SU-DHL-6 (cell line): Measurements from ENCODE around the gene ABCG2.

ENCODE experiments used
- CTCF ChIP-seq: fragments of 200-600 bp; sonication (generic); IDR thresholded peaks from one replicate; pipeline ENCODE4 v1.5.1; 2017; ENCODE audit warnings: antibody characterized with exemption, mild to moderate bottlenecking, low read length, moderate library complexity; ENCODE audit not compliant: insufficient read depth, poor library complexity, severe bottlenecking
- EZH2phosphoT487 ChIP-seq: fragments of 200-600 bp; sonication (generic), shearing (Covaris generic); conservative IDR thresholded peaks from 2 replicates; pipeline ENCODE4 v1.6.1; 2018; ENCODE audit warnings: mild to moderate bottlenecking, antibody characterized with exemption, low read length, moderate library complexity, mixed read lengths

- no peak for TF ChIP-seq CTCF
- TF ChIP-seq EZH2phosphoT487 = no peak
These were observed 10.9 kb upstream of the ABCG2 start for GRCh38 chr4:88169298-88169697.
